ENCODE data around the gene C1QTNF8.

DNA sequence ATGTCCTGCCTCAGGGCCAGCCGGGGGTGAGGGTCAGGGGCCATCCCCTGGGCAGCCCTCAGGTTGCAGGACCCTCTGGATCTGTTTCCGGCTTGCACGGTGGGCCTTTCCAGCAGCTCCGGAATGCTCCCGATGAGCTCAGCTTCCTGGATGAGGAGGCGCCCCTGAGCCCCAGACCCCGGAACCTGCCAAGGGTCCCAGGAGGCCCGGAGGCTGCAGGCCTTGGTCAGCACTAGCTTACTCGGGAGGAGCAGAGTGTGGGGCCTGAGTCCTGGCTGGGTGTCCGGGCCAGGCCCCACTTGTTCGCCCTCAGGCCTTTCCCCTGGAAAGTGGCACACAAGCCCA, 7.6 kb upstream of the C1QTNF8 start:
- TF ChIP-seq CTCF (IDR thresholded peaks at IDR 0.05), result no peak
- no peak for TF ChIP-seq POLR2AphosphoS5 (IDR thresholded peaks at IDR 0.05)

Data from esophagus muscularis mucosa (tissue), 3 donors.